22Rv1 (cell line): ENCODE data around the gene PXK.
"Not testable (repeated sequence)": the region's sequence is repeated elsewhere in the genome, so short reads cannot be mapped to it uniquely, and the experiment has no call there.

Source experiments
- H3K27ac ChIP-seq: fragments of 450-650 bp; 2 replicates; pipeline ENCODE4 v1.5.1; 2017
- ZFX ChIP-seq: fragments of 450-650 bp; IDR thresholded peaks from 2 replicates; pipeline ENCODE4 v1.6.1; 2017; ENCODE audit warnings: antibody characterized with exemption, borderline replicate concordance
- TF ChIP-seq, protein P1 (sequence below): fragments of 450-650 bp; IDR thresholded peaks from 2 replicates; pipeline ENCODE4 v1.5.1; 2017; ENCODE audit warnings: mild to moderate bottlenecking

Gene PXK

DNA sequence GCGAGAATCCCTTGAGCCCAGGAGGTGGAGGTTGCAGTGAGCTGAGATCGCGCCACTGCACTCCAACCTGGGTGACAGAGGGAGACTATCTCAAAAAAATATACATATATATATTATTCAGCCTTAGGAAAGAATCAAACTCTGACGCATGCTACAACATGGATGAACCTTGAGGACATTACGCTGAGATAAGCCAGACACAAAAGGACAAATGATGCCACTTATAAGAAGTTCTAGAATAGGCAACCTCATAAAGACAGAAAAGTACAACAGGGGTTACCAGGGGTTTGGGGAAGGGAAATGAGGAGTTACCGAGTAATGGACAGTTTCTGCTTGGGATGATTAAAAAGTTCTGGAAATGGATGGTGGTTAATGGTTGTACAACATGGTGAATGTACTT lies 100.2 kb downstream of the PXK start:
- peak overlapping the region; percentile 70 for H3K27ac ChIP-seq
- TF ChIP-seq, protein P1, sequence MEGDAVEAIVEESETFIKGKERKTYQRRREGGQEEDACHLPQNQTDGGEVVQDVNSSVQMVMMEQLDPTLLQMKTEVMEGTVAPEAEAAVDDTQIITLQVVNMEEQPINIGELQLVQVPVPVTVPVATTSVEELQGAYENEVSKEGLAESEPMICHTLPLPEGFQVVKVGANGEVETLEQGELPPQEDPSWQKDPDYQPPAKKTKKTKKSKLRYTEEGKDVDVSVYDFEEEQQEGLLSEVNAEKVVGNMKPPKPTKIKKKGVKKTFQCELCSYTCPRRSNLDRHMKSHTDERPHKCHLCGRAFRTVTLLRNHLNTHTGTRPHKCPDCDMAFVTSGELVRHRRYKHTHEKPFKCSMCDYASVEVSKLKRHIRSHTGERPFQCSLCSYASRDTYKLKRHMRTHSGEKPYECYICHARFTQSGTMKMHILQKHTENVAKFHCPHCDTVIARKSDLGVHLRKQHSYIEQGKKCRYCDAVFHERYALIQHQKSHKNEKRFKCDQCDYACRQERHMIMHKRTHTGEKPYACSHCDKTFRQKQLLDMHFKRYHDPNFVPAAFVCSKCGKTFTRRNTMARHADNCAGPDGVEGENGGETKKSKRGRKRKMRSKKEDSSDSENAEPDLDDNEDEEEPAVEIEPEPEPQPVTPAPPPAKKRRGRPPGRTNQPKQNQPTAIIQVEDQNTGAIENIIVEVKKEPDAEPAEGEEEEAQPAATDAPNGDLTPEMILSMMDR = no peak
- no peak for TF ChIP-seq ZFX

DNA sequence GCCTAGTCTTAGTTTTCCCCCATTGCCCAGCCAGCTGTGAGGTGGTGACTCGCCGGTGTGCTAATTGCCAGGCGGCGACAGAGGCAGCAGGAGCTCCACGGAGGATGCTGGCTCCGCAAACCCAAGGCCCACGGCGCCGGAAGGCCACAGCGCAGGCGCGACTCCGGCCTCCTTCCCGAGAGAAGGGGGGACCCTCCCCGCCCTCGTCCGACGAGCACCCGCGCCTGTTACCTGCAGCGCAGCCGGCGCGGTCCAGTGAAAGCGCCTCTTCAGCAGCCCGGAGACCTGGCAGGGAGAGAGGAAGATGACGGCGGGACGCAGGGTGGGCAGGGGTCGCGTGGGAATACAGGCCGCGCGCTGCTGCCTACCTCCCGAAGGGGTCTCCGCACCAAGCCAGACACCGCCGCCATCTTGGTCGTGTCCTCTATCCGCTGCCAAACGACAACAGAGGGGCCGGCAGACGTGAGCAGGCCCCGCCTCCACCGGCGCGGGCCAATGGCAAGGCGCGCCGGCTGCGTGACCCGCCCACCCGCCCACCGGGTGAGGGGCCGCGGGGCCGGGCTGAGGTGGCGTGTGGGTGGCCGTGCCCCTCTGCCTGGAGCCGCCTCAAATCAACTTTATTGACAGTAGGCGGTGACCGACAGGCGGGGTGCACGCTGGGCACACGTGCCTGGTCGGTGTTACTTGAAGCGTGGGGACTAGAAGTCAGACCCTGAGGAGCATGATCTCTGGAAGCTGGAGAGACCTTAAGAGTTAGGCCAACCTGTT lies 100.9 kb downstream of the PXK start, which contains the start of gene PDHB:
TSS of gene PDHB (minus strand) at position 433 of the 768 bp plus-strand sequence. CDS start at position 410, 23 bp downstream.
- TF ChIP-seq, protein P1 = no peak
- no peak for TF ChIP-seq ZFX
- peak within 1 kb of the TSS; percentile 70 for H3K27ac ChIP-seq

GRCh38 chr3:58434168-58434504 lies 101.4 kb downstream of the PXK start:
- TF ChIP-seq ZFX = no peak
- TF ChIP-seq, protein P1 = no peak
- peak overlapping the region; percentile 70 for H3K27ac ChIP-seq

DNA sequence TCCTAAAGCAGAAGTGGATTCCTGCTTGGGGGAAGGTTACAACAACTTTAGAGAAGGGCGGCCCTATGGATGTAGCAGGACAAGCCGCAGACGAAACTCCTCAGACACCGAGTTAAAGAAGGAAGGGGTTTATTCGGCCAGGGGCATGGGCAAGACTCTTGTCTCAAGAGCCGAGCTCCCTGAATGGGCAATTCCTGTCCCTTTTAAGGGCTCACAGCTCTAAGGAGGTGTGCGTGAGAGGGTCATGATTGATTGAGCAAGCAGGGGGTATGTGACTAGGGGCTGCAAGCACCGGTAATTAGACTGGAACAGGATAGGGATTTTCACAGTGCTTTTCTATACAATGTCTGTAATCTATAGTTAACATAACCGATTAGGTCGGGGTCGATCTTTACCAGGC lies 101.8 kb downstream of the PXK start:
- peak overlapping the region; percentile 70 for H3K27ac ChIP-seq
- TF ChIP-seq ZFX = no peak
- TF ChIP-seq, protein P1 = no peak

- TF ChIP-seq, protein P1 = no peak
- no peak for TF ChIP-seq ZFX
- H3K27ac ChIP-seq = no peak overlapping the region
These were observed 102.3 kb downstream of the PXK start for GRCh38 chr3:58434990-58435389.

- not testable (repeated sequence) for H3K27ac ChIP-seq
These were observed 104.6 kb downstream of the PXK start for GRCh38 chr3:58437276-58437675.

- not testable (repeated sequence) for H3K27ac ChIP-seq
These were observed 108.3 kb downstream of the PXK start for GRCh38 chr3:58440996-58441355.

- TF ChIP-seq, protein P1 = no peak
- TF ChIP-seq ZFX = no peak
- H3K27ac ChIP-seq = no peak overlapping the region
These were observed 109.1 kb downstream of the PXK start for GRCh38 chr3:58441514-58442450.
